CD4-positive, alpha-beta memory T cell (primary cell): ENCODE results near the gene NUTM2E. TPM values are rescaled to one million over a fixed set of nuclear protein-coding genes. Genes with fewer than 3 reads are reported as not detected.
"Not testable (repeated sequence)": the region's sequence is repeated elsewhere in the genome, so short reads cannot be mapped to it uniquely, and the experiment has no call there.

Experiments used
- CTCF ChIA-PET: fragments of 350-600 bp; sonication (Branson Sonifier 250); formaldehyde crosslinking; loops from one replicate; lab custom pipeline; 2021; ENCODE audit warnings: inconsistent platforms; ENCODE audit not compliant: partially characterized antibody; lab: Charles Lee
- POLR2A ChIA-PET: fragments of 350-600 bp; sonication (Branson Sonifier 250); formaldehyde crosslinking; loops from one replicate; lab custom pipeline; 2021; ENCODE audit not compliant: partially characterized antibody; lab: Charles Lee
- DNase-seq, 5 donors: peaks; one replicate each; pipeline versions ENCODE4 v3.0.0 to v3.0.0-alpha.2; 2020 to 2022; ENCODE audit warnings: mixed read lengths in 1 of 5
- H3K27ac ChIP-seq: one replicate; pipeline ENCODE4 v1.7.0; 2013; ENCODE audit warnings: low read depth, low read length
- H3K27me3 ChIP-seq: 2 replicates; pipeline ENCODE4 v1.7.0; 2013; ENCODE audit warnings: mild to moderate bottlenecking, low read length, moderate library complexity; ENCODE audit not compliant: insufficient read depth
- H3K36me3 ChIP-seq: 2 replicates; pipeline ENCODE4 v1.7.0; 2013; ENCODE audit warnings: mild to moderate bottlenecking, low read length, moderate library complexity; ENCODE audit not compliant: insufficient read depth
- H3K4me1 ChIP-seq: 2 replicates; pipeline ENCODE4 v1.7.0; 2013; ENCODE audit warnings: mild to moderate bottlenecking, low read length, moderate library complexity; ENCODE audit not compliant: insufficient read depth
- H3K4me3 ChIP-seq, 2 donors: one replicate each; pipeline ENCODE4 v1.7.0; 2013; ENCODE audit warnings: low read length in 2 of 2, mild to moderate bottlenecking in 1 of 2
- H3K9me3 ChIP-seq, 2 donors: one replicate each; pipeline ENCODE4 v1.7.0; 2013; ENCODE audit warnings: low read length in 2 of 2, control low read depth in 1 of 2; ENCODE audit not compliant: control insufficient read depth in 1 of 2
- H3K27ac Mint-ChIP-seq, 7 donors: one replicate each; pipeline ENCODE4 v1.8.0; 2020 to 2021; ENCODE audit warnings: mixed read lengths in 7 of 7, mild to moderate bottlenecking in 6 of 7, inconsistent platforms in 3 of 7, moderate library complexity in 3 of 7
- H3K27me3 Mint-ChIP-seq, 2 donors: one replicate each; pipeline ENCODE4 v1.8.0; 2020 to 2021; ENCODE audit warnings: mixed read lengths in 2 of 2
- H3K36me3 Mint-ChIP-seq, 2 donors: one replicate each; pipeline ENCODE4 v1.8.0; 2020 to 2021; ENCODE audit warnings: mixed read lengths in 2 of 2, inconsistent platforms in 1 of 2, mild to moderate bottlenecking in 1 of 2
- H3K4me1 Mint-ChIP-seq, 4 donors: one replicate each; pipeline ENCODE4 v1.8.0; 2020 to 2021; ENCODE audit warnings: mixed read lengths in 4 of 4, mild to moderate bottlenecking in 1 of 4
- H3K4me3 Mint-ChIP-seq, 8 donors: one replicate each; pipeline ENCODE4 v1.8.0; 2020 to 2021; ENCODE audit warnings: mixed read lengths in 8 of 8, mild to moderate bottlenecking in 7 of 8, moderate library complexity in 6 of 8, inconsistent platforms in 3 of 8
- H3K9me3 Mint-ChIP-seq, 8 donors: one replicate each; pipeline ENCODE4 v1.8.0; 2020 to 2021; ENCODE audit warnings: mixed read lengths in 8 of 8, mild to moderate bottlenecking in 5 of 8, inconsistent platforms in 3 of 8, moderate library complexity in 1 of 8
- intact Hi-C: fragments of 100-400 bp; cut with micrococcal nuclease; formaldehyde crosslinking; loops from one replicate; pipeline ENCODE4 v1.15.1; 2023
- polyA plus RNA-seq, 2 donors: library from polyadenylated mRNA; unstranded; fragments of 300-500 nt; fragmentation: Illumina TruSeq; gene quantifications; one replicate each; pipeline ENCODE4 v1.2.3, GENCODE V29; 2021
- total RNA-seq, 2 experiments: library from RNA; stranded (reverse); gene quantifications; one replicate each; pipeline ENCODE4 v1.2.3, GENCODE V29; 2021

The NUTM2E gene, protein sequence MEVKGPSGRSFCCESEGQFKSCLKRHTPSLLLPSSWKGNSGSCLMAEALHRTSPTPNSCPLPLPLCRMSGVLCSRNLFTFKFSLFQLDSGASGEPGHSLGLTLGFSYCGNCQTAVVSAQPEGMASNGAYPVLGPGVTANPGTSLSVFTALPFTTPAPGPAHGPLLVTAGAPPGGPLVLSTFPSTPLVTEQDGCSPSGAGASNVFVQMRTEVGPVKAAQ (N-terminal part only)
- 1 to 10 TPM in 1 of 2 experiments, under 1 TPM in 1; 0.53 to 1.1 TPM for total RNA-seq
- polyA plus RNA-seq: not detected

DNA sequence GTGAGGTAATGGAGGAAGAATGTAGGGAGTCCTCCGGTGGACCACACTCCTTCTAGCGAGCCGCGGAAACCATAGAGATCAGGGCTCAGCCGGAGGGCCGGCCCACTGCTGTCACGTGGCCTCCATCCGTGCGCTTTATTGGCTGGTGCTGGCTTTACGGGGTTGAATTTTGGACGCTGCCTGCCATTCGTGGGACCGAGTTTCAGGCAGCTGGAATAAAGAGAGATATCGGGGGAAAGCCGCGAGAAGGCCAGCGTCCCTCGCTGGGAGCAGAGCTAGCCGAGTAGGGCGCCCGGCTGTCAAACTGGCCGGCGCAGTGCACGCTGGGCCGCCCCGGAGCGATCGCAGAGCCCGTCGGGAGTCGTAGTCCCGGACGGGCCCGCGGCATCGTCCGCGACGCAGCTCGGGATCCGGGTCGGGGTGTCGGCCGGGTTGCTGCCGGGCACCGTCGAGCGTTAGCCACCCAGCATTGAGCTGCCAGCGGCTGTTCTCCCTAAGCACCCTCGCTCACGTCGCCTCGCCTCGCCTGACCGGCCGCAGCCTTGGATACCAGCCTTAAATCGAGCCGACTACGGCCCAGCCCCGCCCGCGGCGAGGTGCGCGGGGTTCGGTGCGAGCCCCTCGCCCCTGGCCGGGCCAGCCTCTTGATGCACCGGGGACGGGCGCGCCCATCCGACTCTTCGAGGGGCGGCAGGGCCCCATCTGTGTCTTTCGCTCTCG is at the start of gene NUTM2E:
Gene NUTM2E (plus strand): TSS at position 244 of the 720 bp plus-strand sequence. CDS start 15,002 bp downstream, outside the sequence.
- H3K27me3 ChIP-seq, CTCF ChIA-PET, H3K36me3 ChIP-seq, H3K27me3 Mint-ChIP-seq, H3K9me3 ChIP-seq, H3K36me3 Mint-ChIP-seq, H3K9me3 Mint-ChIP-seq, intact Hi-C loops, POLR2A ChIA-PET: not testable (repeated sequence)
- Mint-ChIP-seq H3K4me3 (peak within 1 kb of the TSS; percentile 89 to 98 (median 94)), H3K4me1 (peaks cover 11 to 32% (median 18%) of the 10 kb centered on the region in 4 donors), H3K27ac (peak within 1 kb of the TSS; percentile 89 to 96 (median 93))
- Histone ChIP-seq H3K27ac (peak within 1 kb of the TSS; percentile 51), H3K4me1 (peaks cover 21% of the 10 kb centered on the region), H3K4me3 (peak within 1 kb of the TSS in 1 of 2 donors; percentile 49)
- peak; percentile 82 to 88 (median 86) for DNase-seq

GRCh38 chr10:79777997-79778396 is 48.5 kb upstream of the NUTM2E start:
- CTCF ChIA-PET, H3K27ac ChIP-seq, H3K4me3 ChIP-seq, POLR2A ChIA-PET, H3K4me1 Mint-ChIP-seq, H3K27me3 Mint-ChIP-seq, H3K36me3 ChIP-seq, H3K9me3 ChIP-seq, H3K4me3 Mint-ChIP-seq, H3K9me3 Mint-ChIP-seq, H3K27ac Mint-ChIP-seq, DNase-seq, H3K27me3 ChIP-seq, H3K36me3 Mint-ChIP-seq, H3K4me1 ChIP-seq: not testable (repeated sequence)
- intact Hi-C loops: loop anchor here (5.0 kb wide), 2 partner anchors 149 to 269 kb away; no protein-coding TSS in a partner anchor

- intact Hi-C loops: loop anchor here (5.0 kb wide), 2 partner anchors 148 to 268 kb away; no protein-coding TSS in a partner anchor
- H3K4me1 ChIP-seq, H3K27me3 Mint-ChIP-seq, H3K27ac ChIP-seq, H3K4me1 Mint-ChIP-seq, H3K27me3 ChIP-seq, H3K9me3 ChIP-seq, H3K4me3 Mint-ChIP-seq, H3K36me3 ChIP-seq, H3K36me3 Mint-ChIP-seq, POLR2A ChIA-PET, H3K4me3 ChIP-seq, H3K9me3 Mint-ChIP-seq: not testable (repeated sequence)
- peak; percentile 44 to 57 (median 49) for DNase-seq
- CTCF ChIA-PET: interaction anchor here (0.5 to 0.7 kb wide), 3 partner anchors 86 to 268 kb away, joined by 3 to 8 read pairs (median 4); no protein-coding TSS in a partner anchor
- peak overlapping the region in 3 of 7 donors; percentile 41 to 52 (median 52) for H3K27ac Mint-ChIP-seq
Observed at GRCh38 chr10:79779310-79779938, 47.1 kb upstream of the NUTM2E start.

DNA sequence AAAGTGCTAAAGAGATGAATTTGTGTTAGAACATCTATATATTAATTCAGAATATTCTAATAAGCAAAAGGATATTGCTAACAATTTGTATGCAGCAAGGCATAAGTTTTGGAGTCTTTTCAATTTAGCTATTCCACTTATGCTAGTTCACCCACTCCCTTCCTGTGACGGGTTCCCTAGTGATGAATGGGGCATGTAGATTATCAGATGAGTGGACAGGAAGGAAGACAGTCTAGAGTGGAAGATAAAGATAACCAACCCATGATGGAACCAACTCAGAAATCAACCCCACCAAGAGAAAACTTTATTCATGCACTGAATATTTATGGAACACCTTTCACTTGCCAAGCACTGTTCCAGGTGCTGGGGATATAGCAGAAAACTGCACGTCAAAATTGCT is 46.5 kb upstream of the NUTM2E start:
- H3K9me3 Mint-ChIP-seq: not testable (repeated sequence)

DNA sequence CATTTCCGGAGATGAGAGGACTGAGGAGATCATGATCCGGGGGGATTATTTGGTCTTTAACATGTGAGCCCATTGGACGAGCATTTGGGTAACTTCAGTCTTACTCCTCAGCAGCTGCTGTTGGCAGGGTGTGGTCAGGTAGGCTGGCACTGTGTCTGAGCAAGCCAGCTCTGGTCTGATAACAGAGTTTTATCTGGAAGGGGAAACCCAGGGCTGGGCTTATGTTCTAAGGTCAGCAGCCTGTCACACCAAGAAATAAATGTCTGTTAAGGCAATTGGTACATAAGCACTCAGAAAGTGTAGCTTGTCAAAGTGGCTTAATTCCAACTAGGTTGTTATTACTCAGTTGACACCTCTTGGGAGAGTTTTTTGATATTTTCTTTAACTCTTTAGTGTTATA is 45.0 kb upstream of the NUTM2E start:
- CTCF ChIA-PET, H3K4me3 Mint-ChIP-seq, DNase-seq, H3K4me1 Mint-ChIP-seq, H3K27ac ChIP-seq, H3K36me3 ChIP-seq, H3K27ac Mint-ChIP-seq, H3K9me3 Mint-ChIP-seq, H3K27me3 ChIP-seq, H3K9me3 ChIP-seq, POLR2A ChIA-PET, H3K36me3 Mint-ChIP-seq, H3K4me3 ChIP-seq, H3K4me1 ChIP-seq, intact Hi-C loops, H3K27me3 Mint-ChIP-seq: not testable (repeated sequence)

More for the DNA sequence above, 46.5 kb upstream of the NUTM2E start:
- intact Hi-C loops: loop anchor here (5.0 kb wide), 2 partner anchors 147 to 267 kb away; no protein-coding TSS in a partner anchor
- POLR2A ChIA-PET, CTCF ChIA-PET, H3K27me3 Mint-ChIP-seq, H3K9me3 ChIP-seq, H3K36me3 ChIP-seq, DNase-seq, H3K36me3 Mint-ChIP-seq, H3K4me1 Mint-ChIP-seq, H3K4me3 ChIP-seq, H3K4me1 ChIP-seq, H3K27ac Mint-ChIP-seq, H3K27ac ChIP-seq, H3K4me3 Mint-ChIP-seq, H3K27me3 ChIP-seq: not testable (repeated sequence)

DNA sequence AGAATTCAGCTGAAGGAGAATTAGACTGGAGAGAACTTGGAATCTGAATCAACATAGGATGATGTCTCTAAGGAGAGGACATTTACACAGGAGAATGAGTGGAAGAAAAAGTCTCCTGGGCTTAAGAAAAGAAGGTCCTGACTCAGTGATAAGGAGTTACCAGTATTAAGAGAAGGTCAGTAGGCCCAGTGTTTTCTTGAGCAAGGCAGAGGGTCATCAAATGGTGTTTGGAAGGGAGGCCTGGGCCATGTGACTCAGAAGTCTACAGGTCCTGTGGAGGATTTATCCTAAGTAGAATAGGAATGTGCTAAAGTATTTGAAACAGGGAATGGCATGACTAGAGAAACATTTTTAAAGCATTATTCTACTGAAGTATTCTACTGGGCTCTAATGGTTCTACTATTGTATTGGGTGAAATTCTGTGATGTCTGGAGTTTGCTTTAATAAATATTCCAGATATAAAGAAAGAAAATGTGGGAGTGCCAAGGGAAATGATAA is 39.0 kb upstream of the NUTM2E start:
- POLR2A ChIA-PET, H3K36me3 Mint-ChIP-seq, H3K27me3 Mint-ChIP-seq: not testable (repeated sequence)

DNA sequence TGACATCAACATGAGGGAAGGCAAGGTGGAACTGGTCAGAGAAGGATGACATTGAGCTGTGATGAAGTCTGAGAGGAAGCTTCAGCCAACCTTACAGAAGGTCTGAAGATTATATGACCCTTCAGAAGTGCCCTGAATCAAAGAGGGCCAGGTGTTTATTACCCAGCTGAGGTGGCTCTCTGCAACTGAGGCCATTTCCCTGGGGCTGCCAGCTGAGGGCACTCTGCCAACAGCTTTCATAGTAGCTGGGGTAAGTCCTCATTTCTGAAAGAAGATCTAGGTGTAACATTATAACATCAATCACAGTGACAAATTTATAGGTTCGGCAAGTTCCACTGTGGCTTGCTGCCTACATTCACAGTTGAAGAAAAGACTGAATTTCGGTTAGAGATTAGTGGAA is 37.2 kb upstream of the NUTM2E start:
- H3K9me3 Mint-ChIP-seq, H3K9me3 ChIP-seq, DNase-seq, POLR2A ChIA-PET, H3K27me3 Mint-ChIP-seq, H3K4me3 Mint-ChIP-seq, intact Hi-C loops, CTCF ChIA-PET, H3K27ac Mint-ChIP-seq, H3K36me3 ChIP-seq, H3K4me3 ChIP-seq, H3K36me3 Mint-ChIP-seq, H3K4me1 Mint-ChIP-seq, H3K27me3 ChIP-seq, H3K4me1 ChIP-seq, H3K27ac ChIP-seq: not testable (repeated sequence)

More for the DNA sequence above, 39.0 kb upstream of the NUTM2E start:
- H3K9me3 Mint-ChIP-seq, intact Hi-C loops, H3K4me3 ChIP-seq, CTCF ChIA-PET, H3K9me3 ChIP-seq, H3K27ac Mint-ChIP-seq, H3K4me1 Mint-ChIP-seq, H3K36me3 ChIP-seq, DNase-seq, H3K4me3 Mint-ChIP-seq, H3K4me1 ChIP-seq, H3K27ac ChIP-seq, H3K27me3 ChIP-seq: not testable (repeated sequence)
